Type B pancreatic cell (in vitro differentiated cells): ENCODE measurements around the gene HMOX2. TPM values are rescaled to one million over a fixed set of nuclear protein-coding genes. Genes with fewer than 3 reads are reported as not detected.

Experiments used
- DNase-seq: peaks from one replicate; pipeline ENCODE4 v3.0.0; 2021; ENCODE audit warnings: mixed read lengths; ENCODE audit not compliant: unreplicated experiment; ENCODE audit errors: extremely low spot score
- H3K27ac Mint-ChIP-seq: 2 replicates; pipeline ENCODE4 v1.8.0; 2021; ENCODE audit warnings: mild to moderate bottlenecking, mixed read lengths
- H3K27me3 Mint-ChIP-seq: 2 replicates; pipeline ENCODE4 v1.8.0; 2021; ENCODE audit warnings: mixed read lengths
- H3K36me3 Mint-ChIP-seq: 2 replicates; pipeline ENCODE4 v1.8.0; 2021; ENCODE audit warnings: mixed read lengths
- H3K4me1 Mint-ChIP-seq: one replicate; pipeline ENCODE4 v1.8.0; 2021; ENCODE audit warnings: mixed read lengths; ENCODE audit not compliant: unreplicated experiment
- H3K4me3 Mint-ChIP-seq: 2 replicates; pipeline ENCODE4 v1.8.0; 2021; ENCODE audit warnings: mild to moderate bottlenecking, mixed read lengths
- H3K9me3 Mint-ChIP-seq: 2 replicates; pipeline ENCODE4 v1.8.0; 2021; ENCODE audit warnings: mixed read lengths
- CTCF ChIP-seq: fragments of 200-600 bp; sonication (generic); conservative IDR thresholded peaks from 2 replicates; pipeline ENCODE4 v1.5.0; 2021; ENCODE audit warnings: antibody characterized with exemption, mild to moderate bottlenecking
- total RNA-seq: library from RNA; stranded (reverse); gene quantifications from 2 replicates; pipeline ENCODE4 v1.2.1, GENCODE V29; 2021; ENCODE audit warnings: low replicate concordance

HMOX2 gene
- total RNA-seq, 1 donor from 2014 or later, result 46.2 TPM

- H3K27ac Mint-ChIP-seq, result peak within 1 kb of the TSS; percentile 86
- peaks cover 5% of the 10 kb centered on the region for H3K9me3 Mint-ChIP-seq
- peak; percentile 27 for TF ChIP-seq CTCF
- peaks cover 16% of the 10 kb centered on the region for H3K36me3 Mint-ChIP-seq
- H3K4me1 Mint-ChIP-seq, result peaks cover 11% of the 10 kb centered on the region
- H3K27me3 Mint-ChIP-seq, result peaks cover 12% of the 10 kb centered on the region
- peak within 1 kb of the TSS; percentile 87 for H3K4me3 Mint-ChIP-seq
- peak; percentile 96 for DNase-seq
These were observed 62.4 kb downstream of the HMOX2 start, which contains the start of gene CDIP1 for GRCh38 chr16:4538350-4539235. CDIP1 (minus strand) TSS chr16:4538773; CDS start chr16:4514130, 24,643 bp downstream.

GRCh38 chr16:4539716-4540284, 63.6 kb downstream of the HMOX2 start:
- DNase-seq, result no peak
- Mint-ChIP-seq H3K36me3 (peaks cover 11% of the 10 kb centered on the region), H3K27me3 (peaks cover 12% of the 10 kb centered on the region), H3K4me3 (peak overlapping the region; percentile 50), H3K27ac (peak overlapping the region; percentile 61), H3K4me1 (peaks cover 11% of the 10 kb centered on the region), H3K9me3 (peaks cover 5% of the 10 kb centered on the region)
- TF ChIP-seq CTCF, result no peak

DNA sequence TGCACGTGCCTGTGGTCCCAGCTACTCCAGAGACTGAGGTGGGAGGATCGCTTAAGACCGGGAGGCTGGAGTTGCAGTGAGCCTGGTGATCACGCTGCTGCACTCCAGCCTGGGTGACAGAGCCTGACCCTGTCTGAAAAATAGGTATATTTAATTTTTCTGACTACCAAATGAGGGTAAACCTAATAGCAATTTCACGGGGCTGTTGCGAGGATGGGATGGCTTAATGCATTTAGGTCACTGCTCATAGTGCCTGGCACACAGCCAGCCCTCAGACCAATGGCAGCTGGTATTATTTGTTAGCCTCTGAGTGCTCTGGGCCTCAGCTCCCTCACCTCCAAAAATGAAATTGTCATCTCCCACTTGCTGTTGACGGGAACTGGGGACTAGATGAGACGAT, 68.3 kb downstream of the HMOX2 start:
- peaks cover 6% of the 10 kb centered on the region for H3K27me3 Mint-ChIP-seq
- peaks cover 4% of the 10 kb centered on the region for H3K4me1 Mint-ChIP-seq
- no peak overlapping the region for H3K4me3 Mint-ChIP-seq
- TF ChIP-seq CTCF, result no peak
- no peaks in the 10 kb centered on the region for H3K36me3 Mint-ChIP-seq
- no peak overlapping the region for H3K27ac Mint-ChIP-seq
- DNase-seq, result no peak
- peaks cover 5% of the 10 kb centered on the region for H3K9me3 Mint-ChIP-seq

DNA sequence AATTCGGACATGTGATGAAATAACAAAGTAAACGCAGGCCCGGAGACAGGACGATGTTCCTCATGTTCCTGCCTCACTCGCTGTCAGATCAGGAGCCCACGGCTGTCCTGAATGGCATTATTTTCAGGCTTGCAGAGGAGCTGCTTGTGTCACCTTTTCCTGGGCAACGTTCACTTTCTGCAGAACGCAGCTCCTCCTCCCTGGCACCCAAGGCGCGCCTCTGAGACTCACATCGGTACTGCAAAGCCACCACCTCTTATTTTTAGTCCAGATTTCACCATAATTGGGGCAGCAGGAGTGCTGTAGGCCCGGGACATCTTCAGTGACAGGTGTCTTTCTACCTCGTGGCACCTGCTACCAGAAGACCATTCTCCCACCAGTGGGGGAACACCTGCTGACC, 71.9 kb downstream of the HMOX2 start:
- DNase-seq, result no peak
- no peaks in the 10 kb centered on the region for H3K9me3 Mint-ChIP-seq
- no peak for TF ChIP-seq CTCF
- no peak overlapping the region for H3K27ac Mint-ChIP-seq
- H3K4me3 Mint-ChIP-seq, result no peak overlapping the region
- H3K4me1 Mint-ChIP-seq, result peaks cover 4% of the 10 kb centered on the region
- no peaks in the 10 kb centered on the region for H3K36me3 Mint-ChIP-seq
- H3K27me3 Mint-ChIP-seq, result peaks cover 3% of the 10 kb centered on the region

DNA sequence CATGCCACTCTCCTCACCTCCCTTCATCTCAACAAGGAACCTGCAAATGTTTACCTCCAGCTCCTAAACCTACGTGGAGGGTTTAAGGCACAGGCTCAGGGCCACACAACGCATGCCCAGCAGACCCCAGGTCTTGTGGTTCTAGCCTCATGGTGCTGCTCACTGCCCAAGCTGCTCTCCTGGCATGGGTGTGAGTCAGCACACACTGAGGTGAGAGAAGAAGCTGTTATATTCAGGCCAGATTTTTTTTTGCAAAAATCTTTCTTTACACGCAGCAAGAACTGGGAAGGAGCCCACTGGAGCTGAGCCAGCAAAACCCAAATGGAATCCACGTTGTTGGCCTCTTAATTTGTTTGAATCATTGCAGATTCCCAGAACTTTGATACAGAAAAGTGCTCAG, 74.4 kb downstream of the HMOX2 start:
- peaks cover 3% of the 10 kb centered on the region for H3K27me3 Mint-ChIP-seq
- H3K4me1 Mint-ChIP-seq, result peaks cover 4% of the 10 kb centered on the region
- no peaks in the 10 kb centered on the region for H3K36me3 Mint-ChIP-seq
- no peak overlapping the region for H3K4me3 Mint-ChIP-seq
- DNase-seq, result no peak
- H3K9me3 Mint-ChIP-seq, result no peaks in the 10 kb centered on the region
- TF ChIP-seq CTCF, result no peak
- H3K27ac Mint-ChIP-seq, result no peak overlapping the region
